ENCODE data around the gene LRIT2. TPM values are rescaled to one million over a fixed set of nuclear protein-coding genes. Genes with fewer than 3 reads are reported as not detected.
A peak's percentile ranks its signal among the peaks of the same experiment; 100 is the strongest.

Gene LRIT2
- total RNA-seq, 4 donors from 2014 or later, result not detected

DNA sequence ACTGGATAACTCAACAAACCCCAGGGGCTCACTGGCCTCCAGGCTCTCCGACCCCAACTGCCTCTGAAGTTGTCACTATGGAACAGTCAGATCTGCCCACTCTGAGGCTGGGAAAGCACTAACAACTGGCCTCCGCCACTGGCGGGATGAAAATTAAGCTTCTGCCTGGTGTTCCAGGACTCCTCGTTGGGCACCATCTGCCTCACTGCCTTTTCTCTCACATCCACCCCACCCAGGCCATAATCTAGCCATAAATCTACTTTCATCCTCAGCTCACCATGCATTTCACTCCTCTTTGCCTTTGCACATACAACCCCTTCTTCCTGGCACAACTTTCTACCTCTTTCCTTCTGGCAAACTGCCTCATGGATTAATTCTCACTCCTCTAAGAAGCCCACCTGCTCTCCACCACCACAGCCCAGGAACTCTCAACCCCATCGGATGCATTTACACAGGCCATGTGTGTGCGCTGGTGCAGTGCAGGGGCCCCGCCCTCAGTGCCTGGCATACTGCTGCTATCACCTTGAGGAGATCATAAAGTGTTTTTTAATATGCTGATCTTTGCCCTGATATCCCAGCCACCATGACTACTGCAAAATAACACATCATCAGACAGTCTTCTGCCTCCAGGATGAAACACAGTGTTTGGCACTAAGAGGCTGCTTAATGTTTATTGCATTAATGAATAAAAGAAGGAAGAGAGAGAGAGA is 27.0 kb downstream of the LRIT2 start:
- no peak for DNase-seq (ENCODE audit: low spot score in 2 of 2)
- Histone ChIP-seq H3K27ac (no peak overlapping the region), H3K4me3 (no peak overlapping the region), H3K4me1 (peaks cover 0 to 19% (median 7%) of the 10 kb centered on the region in 4 donors), H3K9me3 (no peaks in the 10 kb centered on the region), H3K27me3 (peaks cover 0 to 36% of the 10 kb centered on the region in 2 donors), H3K36me3 (no peaks in the 10 kb centered on the region)
- 80 to 84% methylated on average over 7 of the region's 7 CpGs for WGBS, 2 donors
- no peak for TF ChIP-seq EP300 (IDR thresholded peaks at IDR 0.05)
- TF ChIP-seq POLR2A (IDR thresholded peaks at IDR 0.05), result no peak
- TF ChIP-seq, protein P1, sequence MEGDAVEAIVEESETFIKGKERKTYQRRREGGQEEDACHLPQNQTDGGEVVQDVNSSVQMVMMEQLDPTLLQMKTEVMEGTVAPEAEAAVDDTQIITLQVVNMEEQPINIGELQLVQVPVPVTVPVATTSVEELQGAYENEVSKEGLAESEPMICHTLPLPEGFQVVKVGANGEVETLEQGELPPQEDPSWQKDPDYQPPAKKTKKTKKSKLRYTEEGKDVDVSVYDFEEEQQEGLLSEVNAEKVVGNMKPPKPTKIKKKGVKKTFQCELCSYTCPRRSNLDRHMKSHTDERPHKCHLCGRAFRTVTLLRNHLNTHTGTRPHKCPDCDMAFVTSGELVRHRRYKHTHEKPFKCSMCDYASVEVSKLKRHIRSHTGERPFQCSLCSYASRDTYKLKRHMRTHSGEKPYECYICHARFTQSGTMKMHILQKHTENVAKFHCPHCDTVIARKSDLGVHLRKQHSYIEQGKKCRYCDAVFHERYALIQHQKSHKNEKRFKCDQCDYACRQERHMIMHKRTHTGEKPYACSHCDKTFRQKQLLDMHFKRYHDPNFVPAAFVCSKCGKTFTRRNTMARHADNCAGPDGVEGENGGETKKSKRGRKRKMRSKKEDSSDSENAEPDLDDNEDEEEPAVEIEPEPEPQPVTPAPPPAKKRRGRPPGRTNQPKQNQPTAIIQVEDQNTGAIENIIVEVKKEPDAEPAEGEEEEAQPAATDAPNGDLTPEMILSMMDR (IDR thresholded peaks at IDR 0.05), result no peak

DNA sequence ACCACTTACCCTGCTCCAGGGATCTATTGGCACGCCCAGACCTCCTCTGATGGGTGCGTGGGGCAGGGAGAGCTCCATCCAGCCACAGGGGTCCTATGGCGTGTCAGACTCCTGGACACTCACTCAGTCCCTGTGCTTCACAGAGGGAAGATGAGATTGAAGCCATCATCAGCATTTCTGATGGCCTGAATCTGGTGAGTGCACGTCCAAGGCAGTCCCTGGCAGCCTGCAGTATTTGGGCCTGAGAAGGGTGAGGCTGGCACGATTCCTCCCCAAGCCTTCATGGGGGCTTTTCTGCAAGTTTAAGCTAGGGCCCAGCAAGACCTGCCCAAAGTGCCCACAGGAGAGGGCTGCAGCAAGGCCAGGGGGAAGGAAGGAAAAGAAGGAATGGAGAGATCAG is 27.7 kb downstream of the LRIT2 start:
- peaks cover 0 to 38% of the 10 kb centered on the region in 2 donors for H3K27me3 ChIP-seq
- H3K9me3 ChIP-seq, result no peaks in the 10 kb centered on the region
- TF ChIP-seq, protein P1 (IDR thresholded peaks at IDR 0.05), result no peak
- TF ChIP-seq POLR2A (IDR thresholded peaks at IDR 0.05) (no peak), EP300 (IDR thresholded peaks at IDR 0.05) (no peak)
- no peak overlapping the region for H3K4me3 ChIP-seq
- no peak overlapping the region for H3K27ac ChIP-seq
- peaks cover 0 to 19% (median 7%) of the 10 kb centered on the region in 4 donors for H3K4me1 ChIP-seq
- no peaks in the 10 kb centered on the region for H3K36me3 ChIP-seq
- no peak for DNase-seq (ENCODE audit: low spot score in 2 of 2)
- 75 to 88% methylated on average over 4 to 5 of the region's 5 CpGs for WGBS, 2 donors

DNA sequence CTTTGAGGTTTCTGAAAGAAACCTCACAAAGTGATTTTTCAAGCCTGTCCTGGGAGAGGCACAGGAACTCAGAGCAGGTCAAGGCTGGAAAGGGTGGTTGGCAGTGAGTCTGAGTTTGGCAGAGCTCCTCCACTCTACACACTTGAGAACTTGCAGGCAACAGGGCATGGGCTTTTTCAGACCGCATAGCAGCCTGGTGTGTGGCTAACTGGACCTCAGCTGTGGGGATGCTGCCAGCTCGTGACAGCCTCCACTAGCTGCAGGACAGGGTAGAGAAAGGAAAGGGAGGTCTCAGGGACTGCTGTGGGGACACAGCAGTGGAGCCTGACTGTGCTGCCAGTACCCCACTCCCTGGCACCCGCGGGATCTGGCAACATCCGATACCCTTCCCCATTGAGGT is 28.4 kb downstream of the LRIT2 start:
- H3K27me3 ChIP-seq, result peaks cover 0 to 38% of the 10 kb centered on the region in 2 donors
- 44 to 65% methylated on average over 5 of the region's 5 CpGs for WGBS, 2 donors

DNA sequence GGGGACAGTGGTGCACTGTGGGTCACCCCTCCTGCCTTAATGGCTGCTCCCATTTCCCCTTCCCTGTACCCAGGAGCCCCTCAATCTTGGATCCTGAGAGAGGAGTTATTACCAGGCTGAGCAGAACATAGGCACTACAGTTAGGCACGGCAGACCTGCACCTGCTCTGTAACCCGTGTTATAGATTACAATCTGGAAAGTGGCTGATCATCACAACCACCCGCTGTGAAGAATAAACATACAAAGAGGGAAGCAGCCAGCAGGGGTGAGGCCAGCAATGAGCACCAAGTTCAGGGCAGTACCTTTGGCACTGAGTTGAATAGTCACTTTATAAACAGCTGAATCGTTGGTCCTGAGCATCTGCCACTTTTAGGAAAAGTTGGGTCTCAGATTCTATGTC is 29.3 kb downstream of the LRIT2 start:
- H3K4me1 ChIP-seq, result peaks cover 0 to 19% (median 7%) of the 10 kb centered on the region in 4 donors
- no peak overlapping the region for H3K4me3 ChIP-seq
- H3K27ac ChIP-seq, result no peak overlapping the region
- WGBS, 2 donors, result 30 to 39% methylated on average over 4 of the region's 4 CpGs
- no peaks in the 10 kb centered on the region for H3K36me3 ChIP-seq
- no peak for DNase-seq (ENCODE audit: low spot score in 2 of 2)
- H3K27me3 ChIP-seq, result peaks cover 0 to 38% of the 10 kb centered on the region in 2 donors
- no peaks in the 10 kb centered on the region for H3K9me3 ChIP-seq
- TF ChIP-seq POLR2A (IDR thresholded peaks at IDR 0.05) (no peak), EP300 (IDR thresholded peaks at IDR 0.05) (no peak)
- TF ChIP-seq, protein P1 (IDR thresholded peaks at IDR 0.05), result no peak

More for the DNA sequence above, 28.4 kb downstream of the LRIT2 start:
- H3K9me3 ChIP-seq, result no peaks in the 10 kb centered on the region
- peaks cover 0 to 19% (median 7%) of the 10 kb centered on the region in 4 donors for H3K4me1 ChIP-seq
- no peak overlapping the region for H3K27ac ChIP-seq
- no peak for DNase-seq (ENCODE audit: low spot score in 2 of 2)
- H3K36me3 ChIP-seq, result no peaks in the 10 kb centered on the region
- TF ChIP-seq, protein P1 (IDR thresholded peaks at IDR 0.05), result no peak
- TF ChIP-seq EP300 (IDR thresholded peaks at IDR 0.05) (no peak), POLR2A (IDR thresholded peaks at IDR 0.05) (no peak)
- H3K4me3 ChIP-seq, result no peak overlapping the region

DNA sequence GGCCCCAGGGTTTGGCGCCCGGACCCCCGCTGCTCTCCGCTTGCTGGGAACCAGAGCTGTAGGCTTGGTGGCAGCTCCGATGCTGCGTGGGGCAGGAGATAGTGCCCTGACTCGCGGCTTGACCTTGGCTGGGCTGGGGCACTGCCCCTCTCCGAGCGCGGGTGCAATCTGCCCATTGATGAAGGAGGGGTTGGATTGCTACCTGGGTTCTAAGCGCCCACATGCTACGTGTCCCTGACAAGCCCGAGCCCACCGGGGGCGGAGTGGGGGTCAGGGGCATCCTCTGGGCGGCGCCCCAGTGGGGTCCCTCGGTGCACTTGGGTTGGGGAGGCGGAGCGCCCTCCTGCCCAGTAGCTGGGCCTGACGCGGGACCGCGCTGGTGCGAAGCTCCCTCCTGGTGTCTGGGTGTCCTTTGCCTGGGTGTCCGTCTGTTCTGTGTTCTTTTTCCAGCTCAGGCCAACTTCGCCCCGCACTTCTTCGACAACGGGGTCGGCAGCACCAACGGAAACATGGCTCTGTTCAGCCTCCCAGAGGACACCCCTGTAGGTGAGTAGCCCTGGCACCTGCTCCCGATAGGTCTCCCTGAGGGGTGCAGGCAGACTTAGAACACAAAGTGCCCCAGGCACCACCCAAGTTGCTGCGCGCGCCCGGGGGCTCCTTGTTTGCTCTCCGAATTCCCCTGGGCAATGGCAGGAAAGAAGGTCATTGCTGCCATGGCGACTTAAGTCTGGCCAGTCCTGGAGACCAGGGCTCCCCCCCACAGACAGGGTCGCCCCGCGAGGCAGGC is 30.1 kb downstream of the LRIT2 start:
- WGBS, 2 donors, result 34 to 41% methylated on average over 16 to 19 of the region's 43 CpGs
- TF ChIP-seq EP300 (IDR thresholded peaks at IDR 0.05) (no peak), POLR2A (IDR thresholded peaks at IDR 0.05) (no peak)
- TF ChIP-seq, protein P1 (IDR thresholded peaks at IDR 0.05), result no peak
- DNase-seq (ENCODE audit: low spot score in 2 of 2), result no peak
- H3K4me3 ChIP-seq, result peak overlapping the region in 2 of 4 donors; percentile 48 to 57
- H3K9me3 ChIP-seq, result no peaks in the 10 kb centered on the region
- peaks cover 0 to 38% of the 10 kb centered on the region in 2 donors for H3K27me3 ChIP-seq
- no peak overlapping the region for H3K27ac ChIP-seq
- no peaks in the 10 kb centered on the region for H3K36me3 ChIP-seq
- peaks cover 0 to 19% (median 7%) of the 10 kb centered on the region in 4 donors for H3K4me1 ChIP-seq
